AML-193 (cell line): ENCODE measurements around the gene SRBD1.
"Not testable (repeated sequence)": the region's sequence is repeated elsewhere in the genome, so short reads cannot be mapped to it uniquely, and the experiment has no call there.

Experiments used
- DNase-seq, 2 experiments: peaks; one replicate each; lab custom pipeline; 2025; lab: John Stamatoyannopoulos, UW

The SRBD1 gene

GRCh38 chr2:45426025-45426424 is 185.0 kb downstream of the SRBD1 start:
- DNase-seq = not testable (repeated sequence)

GRCh38 chr2:45422921-45423320 is 188.1 kb downstream of the SRBD1 start:
- DNase-seq = no peak

- DNase-seq = no peak
Measured at GRCh38 chr2:45418532-45418931, 192.5 kb downstream of the SRBD1 start.

- no peak for DNase-seq
Measured at GRCh38 chr2:45415534-45416123, 195.4 kb downstream of the SRBD1 start.

GRCh38 chr2:45412754-45413379 is 198.2 kb downstream of the SRBD1 start:
- no peak for DNase-seq

GRCh38 chr2:45409677-45410076 is 201.4 kb downstream of the SRBD1 start:
- no peak for DNase-seq

- DNase-seq = no peak
Measured at GRCh38 chr2:45406621-45407020, 204.4 kb downstream of the SRBD1 start.

GRCh38 chr2:45404807-45405297 is 206.2 kb downstream of the SRBD1 start:
- no peak for DNase-seq

GRCh38 chr2:45403036-45403435 is 208.0 kb downstream of the SRBD1 start:
- no peak for DNase-seq

- DNase-seq = no peak
Measured at GRCh38 chr2:45401431-45401922, 209.6 kb downstream of the SRBD1 start.

- no peak for DNase-seq
Measured at GRCh38 chr2:45399040-45399784, 211.9 kb downstream of the SRBD1 start.

GRCh38 chr2:45397292-45397691 is 213.8 kb downstream of the SRBD1 start:
- no peak for DNase-seq

GRCh38 chr2:45396671-45397070 is 214.4 kb downstream of the SRBD1 start:
- no peak for DNase-seq

- no peak for DNase-seq
Measured at GRCh38 chr2:45394842-45395241, 216.2 kb downstream of the SRBD1 start.

- no peak for DNase-seq
Measured at GRCh38 chr2:45394216-45394615, 216.9 kb downstream of the SRBD1 start.

GRCh38 chr2:45391866-45392265 is 219.2 kb downstream of the SRBD1 start:
- DNase-seq = no peak

GRCh38 chr2:45390861-45391260 is 220.2 kb downstream of the SRBD1 start:
- DNase-seq = no peak

GRCh38 chr2:45390441-45390840 is 220.6 kb downstream of the SRBD1 start:
- no peak for DNase-seq

- DNase-seq = no peak
Measured at GRCh38 chr2:45388541-45389100, 222.4 kb downstream of the SRBD1 start.

- no peak for DNase-seq
Measured at GRCh38 chr2:45382744-45383143, 228.3 kb downstream of the SRBD1 start.

GRCh38 chr2:45380131-45380836 is 230.8 kb downstream of the SRBD1 start:
- DNase-seq = no peak
